Head of caudate nucleus (tissue), 42 donors: ENCODE data around the gene DSTYK.
A peak's percentile ranks its signal among the peaks of the same experiment; 100 is the strongest.

Experiments used
- DNase-seq, 42 donors: peaks; one replicate each; pipeline versions ENCODE4 v3.0.0 to v3.0.0-alpha.2; 2020 to 2021; ENCODE audit warnings: mixed read lengths in 7 of 42
- intact Hi-C: fragments of 100-400 bp; cut with DNase I; formaldehyde crosslinking; loops from one replicate; pipeline ENCODE4 v1.15.0; 2022

DSTYK gene

DNA sequence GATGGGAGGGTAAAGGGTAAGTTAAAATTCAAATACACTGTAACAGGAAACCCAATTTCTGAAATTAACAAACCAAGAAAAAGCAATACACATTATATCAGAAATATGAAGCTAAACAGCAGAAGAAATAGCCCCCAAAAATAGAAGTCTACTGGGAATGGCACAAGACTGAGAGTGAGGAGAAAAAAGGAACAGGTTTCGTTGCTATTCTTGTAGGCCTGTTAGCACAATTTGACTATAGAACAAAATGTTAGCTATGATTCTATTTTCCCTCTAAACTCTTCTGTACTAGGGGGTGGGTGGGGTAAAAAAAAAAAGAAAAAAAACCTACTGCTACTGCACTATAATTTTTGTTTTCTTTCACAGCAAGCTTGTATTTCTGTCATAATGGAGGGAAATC, 102.2 kb downstream of the DSTYK start:
- peak in 1 of 42 donors; percentile 8 for DNase-seq
- intact Hi-C loops: no loop called here

DNA sequence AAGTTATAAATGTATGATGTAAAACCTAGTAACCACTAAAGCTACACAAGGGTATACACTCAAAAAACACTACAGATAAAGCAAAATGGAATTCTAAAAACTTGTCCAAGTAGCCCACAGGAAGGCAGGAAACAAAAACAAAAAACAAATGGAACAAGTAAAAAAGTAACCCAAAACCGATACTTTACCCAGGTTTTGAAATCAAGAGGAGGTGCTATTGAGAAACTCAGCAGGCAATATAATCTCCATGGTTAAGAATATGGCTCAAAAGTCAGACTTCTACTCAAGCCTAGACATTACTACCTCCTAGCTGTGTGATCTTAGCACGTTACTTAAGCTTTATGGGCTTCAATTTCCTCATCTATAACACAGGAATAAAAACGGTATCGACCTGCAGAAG, 103.0 kb downstream of the DSTYK start:
- DNase-seq: no peak
- intact Hi-C loops: no loop called here

DNA sequence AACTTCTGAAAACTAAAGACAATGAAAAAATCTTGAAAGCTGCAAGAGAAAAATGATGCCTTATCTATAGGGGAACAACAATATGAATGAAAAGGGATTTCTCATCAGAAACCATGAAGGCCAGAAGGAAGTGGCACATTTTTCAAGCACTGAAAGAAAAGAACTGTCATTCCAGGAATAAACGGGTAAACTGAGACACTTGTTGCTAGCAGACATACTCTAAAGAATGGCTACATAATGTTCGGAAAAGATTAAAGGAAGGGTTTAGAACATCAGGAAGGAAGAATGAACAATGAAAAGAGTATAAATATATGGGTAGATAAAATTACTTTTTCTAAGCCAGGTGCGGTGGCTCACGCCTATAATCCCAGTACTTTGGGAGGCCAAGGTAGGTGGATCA, 104.2 kb downstream of the DSTYK start:
- DNase-seq: no peak
- intact Hi-C loops: no loop called here

DNA sequence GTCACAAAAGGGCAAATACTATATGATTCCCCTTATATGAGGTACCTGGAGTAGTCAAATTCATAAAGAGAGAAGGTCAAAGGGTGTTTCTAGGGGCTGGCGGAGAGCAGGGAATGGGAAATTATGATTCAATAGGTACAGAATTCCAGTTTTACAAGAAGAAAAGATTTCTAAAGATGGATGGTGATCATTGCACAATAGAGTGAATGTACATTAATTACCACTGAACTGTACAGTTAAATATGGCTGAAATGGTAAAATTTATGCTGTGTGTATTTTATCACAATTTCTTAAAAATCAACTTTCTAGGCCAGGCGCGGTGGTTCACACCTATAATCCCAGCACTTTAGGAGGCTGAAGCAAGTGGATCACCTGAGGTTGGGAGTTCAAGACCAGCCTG, 109.1 kb downstream of the DSTYK start:
- intact Hi-C loops: no loop called here
- no peak for DNase-seq

DNA sequence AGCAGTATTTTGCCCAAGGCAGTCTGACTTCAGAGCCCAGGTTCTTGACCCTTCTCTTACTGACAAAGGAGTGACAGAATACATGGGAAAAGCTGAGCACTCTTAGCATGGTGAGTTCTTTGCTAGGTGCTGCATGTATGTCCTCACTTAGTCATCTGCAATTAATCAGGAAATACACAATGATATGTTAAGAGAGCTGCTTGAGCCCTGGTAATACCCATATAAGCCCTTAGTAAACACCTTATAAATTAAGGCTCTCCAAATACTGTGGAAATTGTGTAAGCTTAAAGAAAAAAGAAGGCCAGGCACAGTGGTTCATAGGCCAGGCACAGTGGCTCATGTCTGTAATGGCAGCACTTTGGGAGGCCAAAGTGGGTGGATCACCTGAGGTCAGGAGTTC, 113.3 kb downstream of the DSTYK start:
- intact Hi-C loops: no loop called here
- DNase-seq: no peak

DNA sequence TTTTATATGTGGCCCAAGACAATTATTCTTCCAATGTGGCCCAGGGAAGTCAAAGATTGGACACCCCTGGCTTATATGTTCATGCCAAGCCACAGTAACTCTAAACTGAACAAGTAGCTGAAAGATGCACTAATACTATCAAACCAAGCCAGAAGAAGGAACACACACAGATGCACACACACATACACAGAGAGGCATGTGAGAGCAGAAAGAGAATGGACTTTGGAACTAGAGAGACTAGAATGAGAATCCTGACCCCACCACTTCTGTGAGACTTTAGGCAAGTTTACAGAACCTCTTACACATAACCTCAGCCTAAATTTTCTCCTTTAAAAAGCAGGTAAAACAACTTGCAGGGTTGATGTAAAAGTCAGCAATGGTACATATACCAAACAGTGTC, 116.1 kb downstream of the DSTYK start:
- no peak for DNase-seq
- intact Hi-C loops: no loop called here
